Osteoblast (primary cell): ENCODE data around the gene SLC16A6. TPM values are rescaled to one million over a fixed set of nuclear protein-coding genes. Genes with fewer than 3 reads are reported as not detected.
"Not testable (repeated sequence)": the region's sequence is repeated elsewhere in the genome, so short reads cannot be mapped to it uniquely, and the experiment has no call there.

Experiments
- DNase-seq: peaks from one replicate; pipeline ENCODE4 v3.0.0; 2011; ENCODE audit warnings: low spot score, mixed read lengths; ENCODE audit not compliant: insufficient read length; ENCODE audit errors: missing footprints
- H2AFZ ChIP-seq: 2 replicates; pipeline ENCODE4 v1.6.0; 2011; ENCODE audit warnings: mild to moderate bottlenecking, low read length
- H3K27ac ChIP-seq: 2 replicates; pipeline ENCODE4 v1.5.1; 2011; ENCODE audit warnings: mild to moderate bottlenecking, low read depth, low read length, moderate library complexity
- H3K27me3 ChIP-seq: 2 replicates; pipeline ENCODE4 v1.6.0; 2012; ENCODE audit warnings: mild to moderate bottlenecking, control low read depth, inconsistent platforms, low read length, moderate library complexity; ENCODE audit not compliant: insufficient read depth
- H3K36me3 ChIP-seq: 2 replicates; pipeline ENCODE4 v1.5.1; 2011; ENCODE audit warnings: mild to moderate bottlenecking, low read length, control low read depth, moderate library complexity; ENCODE audit not compliant: insufficient read depth
- H3K4me1 ChIP-seq: 2 replicates; pipeline ENCODE4 v1.5.1; 2011; ENCODE audit warnings: mild to moderate bottlenecking, low read length, control low read depth, moderate library complexity; ENCODE audit not compliant: insufficient read depth
- H3K4me2 ChIP-seq: 2 replicates; pipeline ENCODE4 v1.6.0; 2011; ENCODE audit warnings: mild to moderate bottlenecking, low read length; ENCODE audit not compliant: insufficient read depth
- H3K4me3 ChIP-seq: fragments of 200-600 bp; sonication (generic); 3 replicates; pipeline ENCODE4 v1.5.1; 2012; ENCODE audit warnings: mild to moderate bottlenecking, low read length, inconsistent platforms; ENCODE audit not compliant: insufficient read depth
- H3K79me2 ChIP-seq: 2 replicates; pipeline ENCODE4 v1.6.0; 2012; ENCODE audit warnings: mild to moderate bottlenecking, low read length, control low read depth, inconsistent platforms; ENCODE audit not compliant: insufficient read depth
- H3K9me3 ChIP-seq: 2 replicates; pipeline ENCODE4 v1.5.1; 2011; ENCODE audit warnings: low read depth, low read length, control low read depth
- H4K20me1 ChIP-seq: 2 replicates; pipeline ENCODE4 v1.6.0; 2012; ENCODE audit warnings: mild to moderate bottlenecking, low read length, control low read depth; ENCODE audit not compliant: insufficient read depth
- CTCF ChIP-seq: IDR thresholded peaks from 2 replicates; pipeline ENCODE4 v1.5.1; 2011; ENCODE audit warnings: mild to moderate bottlenecking, low read depth, low read length, moderate library complexity; ENCODE audit errors: extremely low read depth
- total RNA-seq: library from RNA; depleted of rRNA; stranded (reverse); fragments of >200 nt; gene quantifications from 2 replicates; pipeline ENCODE4 v1.2.3, GENCODE V29; 2012

Gene SLC16A6
- total RNA-seq, 1 donor: 1.4 TPM

GRCh38 chr17:68288375-68288774 lies 2.6 kb downstream of the SLC16A6 start:
- Histone ChIP-seq H3K79me2 (peaks cover 10% of the 10 kb centered on the region), H3K4me1 (peaks cover 25% of the 10 kb centered on the region), H2AFZ (peak overlapping the region; percentile 71), H3K27ac (no peak overlapping the region), H3K4me2 (no peak overlapping the region), H3K4me3 (no peak overlapping the region), H3K9me3 (no peaks in the 10 kb centered on the region), H3K36me3 (no peaks in the 10 kb centered on the region), H4K20me1 (no peaks in the 10 kb centered on the region), H3K27me3 (no peaks in the 10 kb centered on the region)
- peak; percentile 83 for DNase-seq
- no peak for TF ChIP-seq CTCF

GRCh38 chr17:68281965-68282364 lies 9.0 kb downstream of the SLC16A6 start:
- H2AFZ ChIP-seq, H3K4me1 ChIP-seq, H3K4me2 ChIP-seq, H3K36me3 ChIP-seq, H3K9me3 ChIP-seq, H3K27ac ChIP-seq, DNase-seq, H3K4me3 ChIP-seq, H3K79me2 ChIP-seq, H4K20me1 ChIP-seq, H3K27me3 ChIP-seq: not testable (repeated sequence)

GRCh38 chr17:68277807-68278206 lies 13.1 kb downstream of the SLC16A6 start:
- peaks cover 6% of the 10 kb centered on the region for H3K9me3 ChIP-seq
- H3K79me2 ChIP-seq: peaks cover 10% of the 10 kb centered on the region
- H3K4me1 ChIP-seq: no peaks in the 10 kb centered on the region
- no peak for TF ChIP-seq CTCF
- H2AFZ ChIP-seq: no peak overlapping the region
- H3K27me3 ChIP-seq: no peaks in the 10 kb centered on the region
- no peak overlapping the region for H3K4me3 ChIP-seq
- H3K36me3 ChIP-seq: peaks cover 15% of the 10 kb centered on the region
- DNase-seq: no peak
- no peak overlapping the region for H3K4me2 ChIP-seq
- no peak overlapping the region for H3K27ac ChIP-seq
- H4K20me1 ChIP-seq: no peaks in the 10 kb centered on the region

- not testable (repeated sequence) for H3K27ac ChIP-seq, H3K79me2 ChIP-seq
These were observed 14.6 kb downstream of the SLC16A6 start for GRCh38 chr17:68276339-68276738.

GRCh38 chr17:68273722-68274121 lies 17.2 kb downstream of the SLC16A6 start:
- Histone ChIP-seq H3K4me3 (no peak overlapping the region), H3K27me3 (no peaks in the 10 kb centered on the region), H3K36me3 (peaks cover 15% of the 10 kb centered on the region), H3K79me2 (no peaks in the 10 kb centered on the region), H3K27ac (no peak overlapping the region), H3K4me1 (no peaks in the 10 kb centered on the region), H3K9me3 (peaks cover 6% of the 10 kb centered on the region), H2AFZ (no peak overlapping the region), H3K4me2 (no peak overlapping the region), H4K20me1 (no peaks in the 10 kb centered on the region)
- DNase-seq: no peak
- TF ChIP-seq CTCF: no peak

More at GRCh38 chr17:68276339-68276738, 14.6 kb downstream of the SLC16A6 start:
- not testable (repeated sequence) for H3K27me3 ChIP-seq, H3K9me3 ChIP-seq, H3K4me1 ChIP-seq, H3K4me2 ChIP-seq, H2AFZ ChIP-seq, DNase-seq, H3K4me3 ChIP-seq, H4K20me1 ChIP-seq
- H3K36me3 ChIP-seq: peaks cover 15% of the 10 kb centered on the region

- H3K79me2 ChIP-seq, H3K36me3 ChIP-seq, H3K4me1 ChIP-seq, H3K9me3 ChIP-seq, H4K20me1 ChIP-seq, DNase-seq, H3K4me3 ChIP-seq, H3K27me3 ChIP-seq, H2AFZ ChIP-seq, H3K4me2 ChIP-seq, H3K27ac ChIP-seq: not testable (repeated sequence)
These were observed 25.1 kb downstream of the SLC16A6 start for GRCh38 chr17:68265833-68266232.
